HL-60 (cell line): ENCODE data around the gene CYP4A11.

Experiments
- DNase-seq, 2 experiments: peaks; one replicate each; pipeline ENCODE4 v3.0.0-alpha.2; 2010 to 2020; ENCODE audit warnings: low read depth in 1 of 2, low spot score in 1 of 2
- H3K27ac ChIP-seq: fragments of 250-450 bp; sonication (Bioruptor Pico); replicated peaks from 2 replicates; pipeline ENCODE4 v1.5.1; 2020; ENCODE audit warnings: mild to moderate bottlenecking, moderate library complexity
- H3K27me3 ChIP-seq: fragments of 250-450 bp; sonication (Bioruptor Pico); 2 replicates; pipeline ENCODE4 v1.5.1; 2021; ENCODE audit warnings: mild to moderate bottlenecking, moderate library complexity; ENCODE audit not compliant: insufficient read depth, poor library complexity, severe bottlenecking
- H3K4me3 ChIP-seq: replicated peaks from 2 replicates; pipeline ENCODE4 v1.5.1; 2011; ENCODE audit warnings: mild to moderate bottlenecking, control low read depth, low read length; ENCODE audit not compliant: insufficient read depth
- CTCF ChIP-seq: IDR thresholded peaks from one replicate; pipeline ENCODE4 v1.5.1; 2011; ENCODE audit warnings: low read length, control low read depth, inconsistent platforms; ENCODE audit not compliant: insufficient read depth
- GABPA ChIP-seq: IDR thresholded peaks from 2 replicates; pipeline ENCODE4 v1.6.1; 2012; ENCODE audit warnings: low read depth
- POLR2AphosphoS5 ChIP-seq: IDR thresholded peaks from 2 replicates; pipeline ENCODE4 v1.6.1; 2012; ENCODE audit warnings: low read depth
- REST ChIP-seq: IDR thresholded peaks from 2 replicates; pipeline ENCODE4 v1.6.1; 2012; ENCODE audit warnings: low read depth; ENCODE audit not compliant: insufficient replicate concordance
- SPI1 ChIP-seq: IDR thresholded peaks from 2 replicates; pipeline ENCODE4 v1.6.1; 2012; ENCODE audit warnings: low read depth, mild to moderate bottlenecking, borderline replicate concordance

Gene CYP4A11

GRCh38 chr1:46931151-46931550, 10.1 kb downstream of the CYP4A11 start:
- TF ChIP-seq REST (no peak), CTCF (no peak), POLR2AphosphoS5 (no peak), GABPA (no peak), SPI1 (no peak)
- Histone ChIP-seq H3K4me3 (no peak overlapping the region), H3K27me3 (no peaks in the 10 kb centered on the region), H3K27ac (no peak overlapping the region)
- no peak for DNase-seq

GRCh38 chr1:46927249-46927835, 13.9 kb downstream of the CYP4A11 start:
- H3K27me3 ChIP-seq = no peaks in the 10 kb centered on the region
- TF ChIP-seq GABPA (no peak), POLR2AphosphoS5 (no peak), CTCF (no peak), REST (no peak), SPI1 (no peak)
- no peak overlapping the region for H3K4me3 ChIP-seq
- H3K27ac ChIP-seq = no peak overlapping the region
- DNase-seq = no peak

GRCh38 chr1:46910790-46911189, 30.5 kb downstream of the CYP4A11 start:
- Histone ChIP-seq H3K27me3 (no peaks in the 10 kb centered on the region), H3K4me3 (no peak overlapping the region), H3K27ac (no peak overlapping the region)
- TF ChIP-seq GABPA = no peak
- no peak for TF ChIP-seq SPI1
- TF ChIP-seq POLR2AphosphoS5 = no peak
- no peak for TF ChIP-seq REST
- no peak for TF ChIP-seq CTCF
- no peak for DNase-seq
